ENCODE results near the gene NACC2. TPM values are rescaled to one million over a fixed set of nuclear protein-coding genes. Genes with fewer than 3 reads are reported as not detected.

The NACC2 gene
- polyA plus RNA-seq, 3 donors: 8.1 to 32.4 (median 8.7) TPM

DNA sequence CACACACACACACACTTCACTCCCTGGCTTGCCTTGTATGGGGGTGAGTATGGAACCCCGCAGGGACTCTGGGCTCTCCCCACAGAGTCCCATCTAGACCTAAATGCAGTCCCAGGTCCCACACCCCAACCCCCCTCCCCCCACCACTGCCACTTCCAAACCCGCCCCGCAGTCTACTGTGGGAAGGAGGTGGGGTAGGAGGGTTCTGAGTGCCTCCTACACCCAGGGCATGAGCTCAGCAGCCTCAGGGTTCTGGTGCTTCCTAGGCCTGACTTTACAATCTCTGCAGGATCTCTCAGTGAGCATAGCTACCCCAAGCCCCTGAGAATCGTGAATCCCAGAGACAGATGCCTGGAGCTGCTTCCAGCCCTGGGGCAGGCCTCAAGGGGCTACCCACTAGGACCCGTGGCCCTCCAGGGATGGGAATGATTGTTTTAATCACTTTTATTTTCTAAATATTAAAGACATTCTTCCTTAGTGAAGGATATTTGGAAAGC, 1.5 kb upstream of the NACC2 start:
- H3K4me1 ChIP-seq (ENCODE audit: control insufficient read depth in 1 of 2, insufficient read depth in 2 of 2, low read length in 2 of 2): peaks cover 44 to 53% of the 10 kb centered on the region in 2 donors
- peak overlapping the region; percentile 86 for H3K4me2 ChIP-seq (replicated peaks; ENCODE audit: extremely low read depth, low read length, poor library complexity, severe bottlenecking)
- no peak overlapping the region for H3K27ac ChIP-seq (ENCODE audit: low read depth in 1 of 2, low read length in 2 of 2)
- TF ChIP-seq, protein P1, sequence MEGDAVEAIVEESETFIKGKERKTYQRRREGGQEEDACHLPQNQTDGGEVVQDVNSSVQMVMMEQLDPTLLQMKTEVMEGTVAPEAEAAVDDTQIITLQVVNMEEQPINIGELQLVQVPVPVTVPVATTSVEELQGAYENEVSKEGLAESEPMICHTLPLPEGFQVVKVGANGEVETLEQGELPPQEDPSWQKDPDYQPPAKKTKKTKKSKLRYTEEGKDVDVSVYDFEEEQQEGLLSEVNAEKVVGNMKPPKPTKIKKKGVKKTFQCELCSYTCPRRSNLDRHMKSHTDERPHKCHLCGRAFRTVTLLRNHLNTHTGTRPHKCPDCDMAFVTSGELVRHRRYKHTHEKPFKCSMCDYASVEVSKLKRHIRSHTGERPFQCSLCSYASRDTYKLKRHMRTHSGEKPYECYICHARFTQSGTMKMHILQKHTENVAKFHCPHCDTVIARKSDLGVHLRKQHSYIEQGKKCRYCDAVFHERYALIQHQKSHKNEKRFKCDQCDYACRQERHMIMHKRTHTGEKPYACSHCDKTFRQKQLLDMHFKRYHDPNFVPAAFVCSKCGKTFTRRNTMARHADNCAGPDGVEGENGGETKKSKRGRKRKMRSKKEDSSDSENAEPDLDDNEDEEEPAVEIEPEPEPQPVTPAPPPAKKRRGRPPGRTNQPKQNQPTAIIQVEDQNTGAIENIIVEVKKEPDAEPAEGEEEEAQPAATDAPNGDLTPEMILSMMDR (IDR thresholded peaks at IDR 0.05): no peak
- H4K20me1 ChIP-seq (ENCODE audit: insufficient read depth, low read length): peaks cover 30% of the 10 kb centered on the region
- H3K79me2 ChIP-seq (ENCODE audit: insufficient read depth, low read length): peaks cover 41% of the 10 kb centered on the region
- H2AFZ ChIP-seq (ENCODE audit: insufficient read depth, low read depth, low read length, poor library complexity, severe bottlenecking): no peak overlapping the region
- H3K36me3 ChIP-seq (replicated peaks in 1 of 2; ENCODE audit: control insufficient read depth in 1 of 2, insufficient read depth in 2 of 2, low read length in 2 of 2): peaks cover 9 to 10% of the 10 kb centered on the region in 2 donors
- no peak overlapping the region for H3K9ac ChIP-seq (ENCODE audit: insufficient read depth, low read length, poor library complexity, severe bottlenecking)
- Mint-ChIP-seq H3K9me3 (peaks cover 0 to 3% (median 0%) of the 10 kb centered on the region in 7 donors), H3K4me3 (peak overlapping the region; percentile 12 to 74), H3K27ac (no peak overlapping the region), H3K27me3 (ENCODE audit: low read depth in 3 of 3) (peaks cover 9 to 20% (median 12%) of the 10 kb centered on the region in 3 donors), H3K36me3 (peaks cover 11 to 17% of the 10 kb centered on the region in 2 donors), H3K4me1 (peaks cover 42% of the 10 kb centered on the region)
- H3K27me3 ChIP-seq (ENCODE audit: control insufficient read depth in 2 of 2, insufficient read depth in 2 of 2, low read length in 2 of 2): peaks cover 0 to 11% of the 10 kb centered on the region in 2 donors
- no peaks in the 10 kb centered on the region for H3K9me3 ChIP-seq (replicated peaks in 1 of 2; ENCODE audit: control insufficient read depth in 1 of 2, insufficient read depth in 1 of 2, low read length in 2 of 2)
- WGBS (ENCODE audit: insufficient coverage): 100% methylated on average over 1 of the region's 5 CpGs
- peak overlapping the region in 1 of 3 experiments; percentile 79 for H3K4me3 ChIP-seq (replicated peaks in 1 of 3; ENCODE audit: low read depth in 2 of 3, low read length in 3 of 3)
- intact Hi-C loops (cut with micrococcal nuclease): no loop called here
- DNase-seq: no peak

DNA sequence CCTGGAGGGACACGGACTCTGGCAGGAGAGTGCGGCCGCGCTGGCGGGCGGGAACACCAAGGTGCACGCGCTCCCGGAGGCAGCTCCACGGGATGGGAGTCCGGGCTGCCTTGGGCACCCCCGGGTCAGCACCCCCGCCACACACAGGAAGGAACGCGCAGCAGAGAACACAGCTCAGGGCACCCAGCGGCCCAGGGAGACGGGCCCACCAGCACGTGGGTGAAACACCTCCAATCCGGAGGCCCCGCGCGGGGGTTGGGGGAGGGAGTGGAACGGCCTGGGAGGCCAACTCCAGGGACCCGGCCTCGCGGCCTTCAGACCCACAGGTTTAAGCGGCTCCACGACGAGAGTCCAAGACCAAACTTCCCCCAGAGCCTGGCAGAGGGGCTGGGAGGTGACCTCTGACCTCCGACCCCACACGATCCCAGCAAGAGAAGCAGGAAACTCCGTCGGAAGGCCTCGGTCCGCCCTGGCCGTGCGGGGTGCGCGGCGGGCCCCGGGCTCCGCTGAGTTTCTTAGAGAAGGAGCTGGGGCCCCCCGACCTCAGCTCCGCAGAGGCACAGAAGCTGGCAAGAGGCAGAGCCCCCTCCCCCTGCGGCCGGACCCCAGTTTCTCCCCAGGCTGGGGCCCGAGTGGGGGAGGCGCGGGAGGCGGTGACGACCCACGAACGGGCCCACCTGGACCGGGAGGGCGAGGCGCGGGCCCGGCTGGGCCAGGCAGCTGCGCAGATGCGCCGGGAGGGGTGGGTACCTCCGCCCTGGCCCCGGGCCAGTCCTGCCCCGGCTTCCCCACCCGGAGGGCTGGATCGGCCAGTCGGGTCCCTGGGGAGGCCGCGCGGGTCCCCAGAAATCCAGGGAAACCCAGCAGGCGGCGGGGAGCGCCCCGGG, 851 bp downstream of the NACC2 start:
- TF ChIP-seq, protein P1 (IDR thresholded peaks at IDR 0.05): no peak
- Histone ChIP-seq H2AFZ (ENCODE audit: insufficient read depth, low read depth, low read length, poor library complexity, severe bottlenecking) (peak overlapping the region; percentile 56), H3K4me3 (replicated peaks in 1 of 3; ENCODE audit: low read depth in 2 of 3, low read length in 3 of 3) (peak overlapping the region; percentile 56 to 90 (median 89)), H3K36me3 (replicated peaks in 1 of 2; ENCODE audit: control insufficient read depth in 1 of 2, insufficient read depth in 2 of 2, low read length in 2 of 2) (peaks cover 9 to 10% of the 10 kb centered on the region in 2 donors), H3K9me3 (replicated peaks in 1 of 2; ENCODE audit: control insufficient read depth in 1 of 2, insufficient read depth in 1 of 2, low read length in 2 of 2) (no peaks in the 10 kb centered on the region), H3K27me3 (ENCODE audit: control insufficient read depth in 2 of 2, insufficient read depth in 2 of 2, low read length in 2 of 2) (peaks cover 0 to 10% of the 10 kb centered on the region in 2 donors), H3K4me2 (replicated peaks; ENCODE audit: extremely low read depth, low read length, poor library complexity, severe bottlenecking) (peak overlapping the region; percentile 94), H3K4me1 (ENCODE audit: control insufficient read depth in 1 of 2, insufficient read depth in 2 of 2, low read length in 2 of 2) (peaks cover 66 to 74% of the 10 kb centered on the region in 2 donors), H3K79me2 (ENCODE audit: insufficient read depth, low read length) (peaks cover 64% of the 10 kb centered on the region), H4K20me1 (ENCODE audit: insufficient read depth, low read length) (peaks cover 53% of the 10 kb centered on the region), H3K27ac (ENCODE audit: low read depth in 1 of 2, low read length in 2 of 2) (peak overlapping the region; percentile 60 to 73), H3K9ac (ENCODE audit: insufficient read depth, low read length, poor library complexity, severe bottlenecking) (peak overlapping the region; percentile 86)
- Mint-ChIP-seq H3K4me1 (peaks cover 59% of the 10 kb centered on the region), H3K4me3 (peak overlapping the region; percentile 84 to 85), H3K9me3 (peaks cover 0 to 3% (median 0%) of the 10 kb centered on the region in 7 donors), H3K36me3 (peaks cover 11 to 20% of the 10 kb centered on the region in 2 donors), H3K27me3 (ENCODE audit: low read depth in 3 of 3) (peaks cover 9 to 15% (median 10%) of the 10 kb centered on the region in 3 donors), H3K27ac (peak overlapping the region in 6 of 7 donors; percentile 68 to 90 (median 78))
- WGBS (ENCODE audit: insufficient coverage): 6% methylated on average over 62 of the region's 74 CpGs
- intact Hi-C loops (cut with micrococcal nuclease): loop anchor here (2.0 to 5.0 kb wide), 2 partner anchors 15 to 47 kb away; no protein-coding TSS in a partner anchor
- peak; percentile 53 to 56 (median 54) for DNase-seq

All from CD14-positive monocyte (primary cell).